ENCODE results near the gene MAPK1IP1L. TPM values are rescaled to one million over a fixed set of nuclear protein-coding genes. Genes with fewer than 3 reads are reported as not detected.

MAPK1IP1L gene
- total RNA-seq (10 to 100 TPM; 49.8 to 72.5 (median 63.5) TPM), polyA plus RNA-seq (10 to 100 TPM; 20.8 to 28.9 (median 24.8) TPM)
- long read RNA-seq, donor 1, partial matches to known transcripts: 40 of 77 reads
- long read RNA-seq, donor 1, other reads (novel, unspliced or antisense): 37 of 77 reads
- long read RNA-seq, donor 2, partial matches to known transcripts: 23 of 54 reads
- long read RNA-seq, donor 2, other reads (novel, unspliced or antisense): 29 of 54 reads

GRCh38 chr14:55051423-55052268, at the start of gene MAPK1IP1L:
Gene MAPK1IP1L (plus strand): TSS chr14:55051647. CDS start chr14:55061684, 10,037 bp downstream.
- H3K27ac ChIP-seq: peak within 1 kb of the TSS; percentile 94 to 100 (median 99)
- no peaks in the 10 kb centered on the region for H3K9me3 ChIP-seq
- TF ChIP-seq POLR2A (IDR thresholded peaks at IDR 0.05): peak; percentile 89 to 93 (median 92)
- peak; percentile 99 to 100 (median 100) for TF ChIP-seq CTCF (IDR thresholded peaks at IDR 0.05 in 8 of 11, conservative IDR thresholded peaks at IDR 0.05 in 3 of 11)
- peak; percentile 99 to 100 (median 99) for TF ChIP-seq POLR2AphosphoS5 (IDR thresholded peaks at IDR 0.05)
- intact Hi-C loops (cut with DNase I; ENCODE audit: low total_unique reads): no loop called here
- WGBS, 5 donors: 0 to 1% (median 1%) methylated on average over 29 to 98 of the region's 98 CpGs
- peak; percentile 99 for DNase-seq
- H3K36me3 ChIP-seq: peaks cover 0 to 33% (median 0%) of the 10 kb centered on the region in 6 donors
- peaks cover 15 to 59% (median 48%) of the 10 kb centered on the region in 6 donors for H3K4me1 ChIP-seq
- H3K4me3 ChIP-seq: peak within 1 kb of the TSS; percentile 58 to 89 (median 70)
- no peaks in the 10 kb centered on the region for H3K27me3 ChIP-seq (replicated peaks in 1 of 7)

GRCh38 chr14:55005071-55005470, 46.4 kb upstream of the MAPK1IP1L start:
- Histone ChIP-seq H3K4me1 (peaks cover 0 to 3% (median 0%) of the 10 kb centered on the region in 6 donors), H3K4me3 (no peak overlapping the region), H3K27me3 (replicated peaks in 1 of 7) (no peaks in the 10 kb centered on the region), H3K36me3 (peaks cover 0 to 68% (median 2%) of the 10 kb centered on the region in 6 donors), H3K27ac (no peak overlapping the region), H3K9me3 (no peaks in the 10 kb centered on the region)
- TF ChIP-seq POLR2A (IDR thresholded peaks at IDR 0.05) (no peak), CTCF (IDR thresholded peaks at IDR 0.05 in 8 of 11, conservative IDR thresholded peaks at IDR 0.05 in 3 of 11) (no peak), POLR2AphosphoS5 (IDR thresholded peaks at IDR 0.05) (no peak)
- intact Hi-C loops (cut with DNase I; ENCODE audit: low total_unique reads): no loop called here
- WGBS, 5 donors: 53 to 61% (median 59%) methylated on average over 4 of the region's 4 CpGs
- DNase-seq: no peak

GRCh38 chr14:55015006-55015405, 36.4 kb upstream of the MAPK1IP1L start:
- no peak overlapping the region for H3K27ac ChIP-seq
- TF ChIP-seq POLR2AphosphoS5 (IDR thresholded peaks at IDR 0.05) (no peak), POLR2A (IDR thresholded peaks at IDR 0.05) (no peak), CTCF (IDR thresholded peaks at IDR 0.05 in 8 of 11, conservative IDR thresholded peaks at IDR 0.05 in 3 of 11) (no peak)
- no peak for DNase-seq
- H3K4me3 ChIP-seq: no peak overlapping the region
- H3K4me1 ChIP-seq: no peaks in the 10 kb centered on the region
- WGBS, 5 donors: 86 to 97% (median 94%) methylated on average over 2 of the region's 2 CpGs
- intact Hi-C loops (cut with DNase I; ENCODE audit: low total_unique reads): no loop called here
- H3K36me3 ChIP-seq: peaks cover 0 to 15% (median 0%) of the 10 kb centered on the region in 6 donors
- H3K27me3 ChIP-seq (replicated peaks in 1 of 7): no peaks in the 10 kb centered on the region
- no peaks in the 10 kb centered on the region for H3K9me3 ChIP-seq
